CD14-positive monocyte (primary cell): ENCODE data around the gene CACNG3. TPM values are rescaled to one million over a fixed set of nuclear protein-coding genes. Genes with fewer than 3 reads are reported as not detected.

ENCODE experiments used
- DNase-seq, 3 donors: peaks; one replicate each; pipeline ENCODE4 v3.0.0-alpha.2; 2011 to 2022
- H2AFZ ChIP-seq: 2 replicates; pipeline ENCODE4 v1.6.0; 2012; ENCODE audit warnings: mild to moderate bottlenecking, low read depth, low read length, inconsistent platforms; ENCODE audit not compliant: insufficient read depth, poor library complexity, severe bottlenecking
- H3K27ac ChIP-seq, 2 donors: 1 replicate in 1 of 2; 2 replicates in 1 of 2; pipeline ENCODE4 v1.5.1; 2012 to 2013; ENCODE audit warnings: low read length in 2 of 2, control low read depth in 1 of 2, inconsistent platforms in 1 of 2, low read depth in 1 of 2, mild to moderate bottlenecking in 1 of 2
- H3K27me3 ChIP-seq, 2 donors: one replicate each; pipeline versions ENCODE4 v1.6.0 to v1.6.1; 2011 to 2013; ENCODE audit warnings: low read length in 2 of 2; ENCODE audit not compliant: control insufficient read depth in 2 of 2, insufficient read depth in 2 of 2
- H3K36me3 ChIP-seq, 2 donors: replicated peaks in 1 of 2; 1 replicate in 1 of 2; 2 replicates in 1 of 2; pipeline versions ENCODE4 v1.5.1 to v1.6.1; 2012 to 2013; ENCODE audit warnings: low read length in 2 of 2, control low read depth in 1 of 2, inconsistent platforms in 1 of 2, mild to moderate bottlenecking in 1 of 2; ENCODE audit not compliant: insufficient read depth in 2 of 2, control insufficient read depth in 1 of 2
- H3K4me1 ChIP-seq, 2 donors: 1 replicate in 1 of 2; 2 replicates in 1 of 2; pipeline versions ENCODE4 v1.5.1 to v1.6.1; 2012 to 2013; ENCODE audit warnings: low read length in 2 of 2, control low read depth in 1 of 2, inconsistent platforms in 1 of 2, mild to moderate bottlenecking in 1 of 2, moderate library complexity in 1 of 2; ENCODE audit not compliant: insufficient read depth in 2 of 2, control insufficient read depth in 1 of 2
- H3K4me2 ChIP-seq: replicated peaks from 2 replicates; pipeline ENCODE3; 2012; ENCODE audit warnings: low read length, moderate library complexity, mild to moderate bottlenecking; ENCODE audit not compliant: poor library complexity, severe bottlenecking; ENCODE audit errors: extremely low read depth
- H3K4me3 ChIP-seq, 3 experiments: fragments of 200-600 bp in 1 of 3; sonication (generic) in 1 of 3; replicated peaks in 1 of 3; 1 replicate in 2 of 3; 2 replicates in 1 of 3; pipeline ENCODE4 v1.5.1; 2011 to 2013; ENCODE audit warnings: low read length in 3 of 3, mild to moderate bottlenecking in 3 of 3, control low read depth in 2 of 3, low read depth in 2 of 3, inconsistent platforms in 1 of 3, moderate library complexity in 1 of 3
- H3K79me2 ChIP-seq: 2 replicates; pipeline ENCODE4 v1.6.0; 2012; ENCODE audit warnings: mild to moderate bottlenecking, control low read depth, inconsistent platforms, low read length, moderate library complexity; ENCODE audit not compliant: insufficient read depth
- H3K9ac ChIP-seq: 2 replicates; pipeline ENCODE4 v1.6.0; 2017; ENCODE audit warnings: low read length, mild to moderate bottlenecking; ENCODE audit not compliant: insufficient read depth, poor library complexity, severe bottlenecking
- H3K9me3 ChIP-seq, 2 donors: replicated peaks in 1 of 2; 1 replicate in 1 of 2; 2 replicates in 1 of 2; pipeline versions ENCODE4 v1.5.1 to v1.6.1; 2012 to 2013; ENCODE audit warnings: low read length in 2 of 2, control low read depth in 1 of 2; ENCODE audit not compliant: control insufficient read depth in 1 of 2, insufficient read depth in 1 of 2
- H4K20me1 ChIP-seq: 2 replicates; pipeline ENCODE4 v1.6.0; 2012; ENCODE audit warnings: mild to moderate bottlenecking, low read length, control low read depth, moderate library complexity; ENCODE audit not compliant: insufficient read depth
- H3K27ac Mint-ChIP-seq, 7 donors: one replicate each; pipeline ENCODE4 v1.8.0; 2020; ENCODE audit warnings: mild to moderate bottlenecking in 7 of 7, mixed read lengths in 7 of 7, moderate library complexity in 6 of 7, inconsistent platforms in 2 of 7
- H3K27me3 Mint-ChIP-seq, 3 donors: one replicate each; pipeline ENCODE4 v1.8.0; 2021 to 2022; ENCODE audit warnings: low read depth in 3 of 3, mild to moderate bottlenecking in 3 of 3, mixed read lengths in 3 of 3, moderate library complexity in 3 of 3, inconsistent platforms in 1 of 3
- H3K36me3 Mint-ChIP-seq, 2 donors: one replicate each; pipeline ENCODE4 v1.8.0; 2020; ENCODE audit warnings: mixed read lengths in 2 of 2, inconsistent platforms in 1 of 2, mild to moderate bottlenecking in 1 of 2
- H3K4me1 Mint-ChIP-seq: one replicate; pipeline ENCODE4 v1.8.0; 2020; ENCODE audit warnings: mild to moderate bottlenecking, mixed read lengths
- H3K4me3 Mint-ChIP-seq, 2 donors: one replicate each; pipeline ENCODE4 v1.8.0; 2020; ENCODE audit warnings: mild to moderate bottlenecking in 2 of 2, mixed read lengths in 2 of 2, moderate library complexity in 1 of 2
- H3K9me3 Mint-ChIP-seq, 7 donors: one replicate each; pipeline ENCODE4 v1.8.0; 2020 to 2022; ENCODE audit warnings: mixed read lengths in 7 of 7, mild to moderate bottlenecking in 6 of 7, moderate library complexity in 6 of 7, inconsistent platforms in 2 of 7
- CTCF ChIP-seq: fragments of 200-600 bp; IDR thresholded peaks from one replicate; pipeline ENCODE4 v1.8.0; 2022; ENCODE audit warnings: antibody characterized with exemption, mild to moderate bottlenecking
- WGBS: methylation state at CpG from one replicate; pipeline ENCODE4 v1.1.5; 2013; ENCODE audit warnings: missing lambda C conversion rate; ENCODE audit not compliant: insufficient coverage; 5-methylcytosine and 5-hydroxymethylcytosine counted together
- intact Hi-C, 2 donors: fragments of 100-400 bp; cut with micrococcal nuclease; formaldehyde crosslinking; loops; one replicate each; pipeline versions ENCODE4 v1.15.0 to v1.15.1; 2023
- polyA plus RNA-seq, 3 donors: library from polyadenylated mRNA; depleted of rRNA in 1 of 3; unstranded in 2 of 3; stranded (reverse) in 1 of 3; fragments of 300-500 nt in 2 of 3; fragments of >200 nt in 1 of 3; fragmentation: Illumina TruSeq in 2 of 3; gene quantifications; 1 replicate in 2 of 3; 2 replicates in 1 of 3; pipeline ENCODE4 v1.2.3, GENCODE V29; 2012 to 2021

CACNG3 gene
- polyA plus RNA-seq, 3 donors, result not detected

- H3K4me1 ChIP-seq, result peaks cover 17 to 19% of the 10 kb centered on the region in 2 donors
- no peaks in the 10 kb centered on the region for H4K20me1 ChIP-seq
- WGBS, result no CpG with 5 or more reads among the region's 2 CpGs
- TF ChIP-seq CTCF, result no peak
- Mint-ChIP-seq H3K4me3 (no peak overlapping the region), H3K27ac (no peak overlapping the region), H3K36me3 (no peaks in the 10 kb centered on the region), H3K4me1 (peaks cover 18% of the 10 kb centered on the region), H3K27me3 (peaks cover 13 to 22% (median 16%) of the 10 kb centered on the region in 3 donors), H3K9me3 (peaks cover 0 to 3% (median 0%) of the 10 kb centered on the region in 7 donors)
- intact Hi-C loops, result no loop called here
- H3K9ac ChIP-seq, result no peak overlapping the region
- DNase-seq, result no peak
- H3K79me2 ChIP-seq, result no peaks in the 10 kb centered on the region
- H3K4me2 ChIP-seq, result no peak overlapping the region
- no peak overlapping the region for H3K27ac ChIP-seq
- H3K36me3 ChIP-seq, result no peaks in the 10 kb centered on the region
- H3K9me3 ChIP-seq, result no peaks in the 10 kb centered on the region
- no peak overlapping the region for H3K4me3 ChIP-seq
- peaks cover 9 to 17% of the 10 kb centered on the region in 2 donors for H3K27me3 ChIP-seq
- no peak overlapping the region for H2AFZ ChIP-seq
These were observed 19.3 kb downstream of the CACNG3 start for GRCh38 chr16:24275413-24275812.

GRCh38 chr16:24279982-24280515 is 23.9 kb downstream of the CACNG3 start:
- H3K27me3 Mint-ChIP-seq, result peaks cover 15 to 25% (median 15%) of the 10 kb centered on the region in 3 donors

More at GRCh38 chr16:24279982-24280515, 23.9 kb downstream of the CACNG3 start:
- no peaks in the 10 kb centered on the region for H4K20me1 ChIP-seq
- H3K4me1 Mint-ChIP-seq, result no peaks in the 10 kb centered on the region
- no peaks in the 10 kb centered on the region for H3K36me3 Mint-ChIP-seq
- H3K4me2 ChIP-seq, result no peak overlapping the region
- no peaks in the 10 kb centered on the region for H3K9me3 ChIP-seq
- no peak overlapping the region for H3K27ac Mint-ChIP-seq
- intact Hi-C loops, result no loop called here
- H3K4me1 ChIP-seq, result no peaks in the 10 kb centered on the region
- H3K9ac ChIP-seq, result no peak overlapping the region
- no peak overlapping the region for H2AFZ ChIP-seq
- no peak for DNase-seq
- 80% methylated on average over 1 of the region's 8 CpGs for WGBS
- H3K4me3 ChIP-seq, result no peak overlapping the region
- no peaks in the 10 kb centered on the region for H3K79me2 ChIP-seq
- no peak overlapping the region for H3K4me3 Mint-ChIP-seq
- TF ChIP-seq CTCF, result no peak
- H3K36me3 ChIP-seq, result no peaks in the 10 kb centered on the region
- no peaks in the 10 kb centered on the region for H3K9me3 Mint-ChIP-seq
- H3K27me3 ChIP-seq, result peaks cover 0 to 2% of the 10 kb centered on the region in 2 donors
- H3K27ac ChIP-seq, result no peak overlapping the region
